SH-SY5Y (cell line): ENCODE measurements around the gene ARHGAP19.

Source experiments
- GATA2 ChIP-seq: IDR thresholded peaks from 2 replicates; pipeline ENCODE4 v1.6.1; 2011; ENCODE audit warnings: mild to moderate bottlenecking, low read depth, low read length
- GATA3 ChIP-seq: IDR thresholded peaks from 2 replicates; pipeline ENCODE4 v1.6.1; 2011; ENCODE audit warnings: low read depth, mild to moderate bottlenecking, low read length, moderate library complexity

GRCh38 chr10:97327348-97328294 lies 35.2 kb upstream of the ARHGAP19 start:
- TF ChIP-seq GATA2 (no peak), GATA3 (no peak)
